Hepatocyte (in vitro differentiated cells): ENCODE measurements around the gene GZMH. TPM values are rescaled to one million over a fixed set of nuclear protein-coding genes. Genes with fewer than 3 reads are reported as not detected.

Experiments used
- DNase-seq: peaks from one replicate; pipeline ENCODE4 v3.0.0-alpha.2; 2016; ENCODE audit warnings: low spot score
- H2AFZ ChIP-seq: fragments of 200-600 bp; sonication (generic); 2 replicates; pipeline ENCODE4 v1.6.0; 2016; ENCODE audit warnings: antibody characterized with exemption, mild to moderate bottlenecking
- H3K27ac ChIP-seq: fragments of 200-600 bp; sonication (generic); 2 replicates; pipeline ENCODE4 v1.5.1; 2016; ENCODE audit warnings: mild to moderate bottlenecking
- H3K27me3 ChIP-seq: fragments of 200-600 bp; sonication (generic); 2 replicates; pipeline ENCODE4 v1.6.1; 2016
- H3K36me3 ChIP-seq: fragments of 200-600 bp; sonication (generic); replicated peaks from 2 replicates; pipeline ENCODE4 v1.5.1; 2016; ENCODE audit warnings: low read depth; ENCODE audit not compliant: insufficient read depth
- H3K4me1 ChIP-seq: fragments of 200-600 bp; sonication (generic); 2 replicates; pipeline ENCODE4 v1.5.1; 2016; ENCODE audit warnings: mild to moderate bottlenecking, moderate library complexity; ENCODE audit not compliant: insufficient read depth
- H3K4me2 ChIP-seq: fragments of 200-600 bp; sonication (generic); 2 replicates; pipeline ENCODE4 v1.6.0; 2016
- H3K4me3 ChIP-seq: fragments of 200-600 bp; sonication (generic); 2 replicates; pipeline ENCODE4 v1.5.1; 2016; ENCODE audit warnings: mild to moderate bottlenecking
- H3K79me2 ChIP-seq: fragments of 200-600 bp; sonication (generic); 2 replicates; pipeline ENCODE4 v1.6.0; 2017; ENCODE audit warnings: mild to moderate bottlenecking
- H3K9me2 ChIP-seq: fragments of 200-600 bp; sonication (generic); replicated peaks from 2 replicates; pipeline ENCODE4 v1.6.0; 2017; ENCODE audit warnings: mild to moderate bottlenecking; ENCODE audit not compliant: insufficient read depth
- H3K9me3 ChIP-seq: fragments of 200-600 bp; sonication (generic); 2 replicates; pipeline ENCODE4 v1.5.1; 2016; ENCODE audit warnings: low read depth, mild to moderate bottlenecking
- H4K20me1 ChIP-seq: fragments of 200-600 bp; sonication (generic); 2 replicates; pipeline ENCODE4 v1.6.0; 2016; ENCODE audit warnings: mild to moderate bottlenecking; ENCODE audit not compliant: insufficient read depth, poor library complexity, severe bottlenecking
- EZH2 ChIP-seq: fragments of 200-600 bp; sonication (generic); IDR thresholded peaks from 2 replicates; pipeline ENCODE4 v1.6.1; 2016; ENCODE audit warnings: antibody characterized with exemption, mild to moderate bottlenecking, borderline replicate concordance
- EZH2phosphoT487 ChIP-seq: fragments of 200-600 bp; sonication (generic); IDR thresholded peaks from one replicate; pipeline ENCODE4 v1.6.1; 2018; ENCODE audit warnings: antibody characterized with exemption, mild to moderate bottlenecking, low read depth, moderate library complexity; ENCODE audit not compliant: unreplicated experiment, severe bottlenecking
- whole genome bisulfite sequencing: methylation state at CpG from one replicate; pipeline ENCODE4 v1.1.6; 2016; ENCODE audit warnings: low lambda C conversion rate; ENCODE audit errors: missing lambda C conversion rate; 5-methylcytosine and 5-hydroxymethylcytosine counted together
- polyA plus RNA-seq: library from polyadenylated mRNA; unstranded; fragments of >200 nt; fragmentation: Nextera tagmentation; extraction: Ambion mirVana; gene quantifications from 2 replicates; pipeline ENCODE4 v1.2.1, GENCODE V29; 2016
- total RNA-seq: library from RNA; depleted of rRNA; stranded (reverse); fragments of >200 nt; gene quantifications from 2 replicates; pipeline ENCODE4 v1.2.3, GENCODE V29; 2014
- TF ChIP-seq, protein P1 (sequence below): fragments of 200-600 bp; sonication (generic); IDR thresholded peaks from 2 replicates; pipeline ENCODE4 v1.5.1; 2016; ENCODE audit warnings: antibody characterized with exemption, mild to moderate bottlenecking; ENCODE audit not compliant: poor library complexity

GZMH gene
- total and polyA plus RNA-seq, 2 experiments from 2014 or later: not detected

DNA sequence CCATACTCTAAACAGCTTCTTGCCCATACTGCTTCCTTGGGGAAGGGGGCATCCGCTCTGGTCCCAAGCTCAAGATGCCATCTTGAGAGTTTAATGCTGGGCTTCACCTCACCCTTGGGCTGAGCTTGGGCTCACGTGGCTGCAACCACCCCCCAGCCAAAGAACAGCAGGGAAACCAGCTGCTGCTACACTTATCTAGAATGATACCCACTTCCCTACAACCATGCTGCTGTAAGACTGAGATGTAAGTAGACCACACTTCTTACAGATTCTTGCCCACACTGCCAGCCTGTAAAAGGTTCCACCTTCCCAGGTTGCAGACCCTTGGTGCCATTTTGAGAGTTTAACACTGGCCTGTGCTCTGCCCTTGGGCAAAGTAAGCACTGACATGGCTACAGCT, 43.2 kb downstream of the GZMH start:
- H3K79me2 ChIP-seq: no peaks in the 10 kb centered on the region
- WGBS: 50% methylated on average over 2 of the region's 2 CpGs
- no peaks in the 10 kb centered on the region for H3K9me3 ChIP-seq
- TF ChIP-seq EZH2 (no peak), EZH2phosphoT487 (no peak)
- TF ChIP-seq, protein P1, sequence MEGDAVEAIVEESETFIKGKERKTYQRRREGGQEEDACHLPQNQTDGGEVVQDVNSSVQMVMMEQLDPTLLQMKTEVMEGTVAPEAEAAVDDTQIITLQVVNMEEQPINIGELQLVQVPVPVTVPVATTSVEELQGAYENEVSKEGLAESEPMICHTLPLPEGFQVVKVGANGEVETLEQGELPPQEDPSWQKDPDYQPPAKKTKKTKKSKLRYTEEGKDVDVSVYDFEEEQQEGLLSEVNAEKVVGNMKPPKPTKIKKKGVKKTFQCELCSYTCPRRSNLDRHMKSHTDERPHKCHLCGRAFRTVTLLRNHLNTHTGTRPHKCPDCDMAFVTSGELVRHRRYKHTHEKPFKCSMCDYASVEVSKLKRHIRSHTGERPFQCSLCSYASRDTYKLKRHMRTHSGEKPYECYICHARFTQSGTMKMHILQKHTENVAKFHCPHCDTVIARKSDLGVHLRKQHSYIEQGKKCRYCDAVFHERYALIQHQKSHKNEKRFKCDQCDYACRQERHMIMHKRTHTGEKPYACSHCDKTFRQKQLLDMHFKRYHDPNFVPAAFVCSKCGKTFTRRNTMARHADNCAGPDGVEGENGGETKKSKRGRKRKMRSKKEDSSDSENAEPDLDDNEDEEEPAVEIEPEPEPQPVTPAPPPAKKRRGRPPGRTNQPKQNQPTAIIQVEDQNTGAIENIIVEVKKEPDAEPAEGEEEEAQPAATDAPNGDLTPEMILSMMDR: no peak
- no peaks in the 10 kb centered on the region for H3K4me1 ChIP-seq
- H2AFZ ChIP-seq: no peak overlapping the region
- H3K27me3 ChIP-seq: no peaks in the 10 kb centered on the region
- no peaks in the 10 kb centered on the region for H4K20me1 ChIP-seq
- H3K9me2 ChIP-seq: no peaks in the 10 kb centered on the region
- no peaks in the 10 kb centered on the region for H3K36me3 ChIP-seq
- no peak overlapping the region for H3K4me2 ChIP-seq
- no peak overlapping the region for H3K4me3 ChIP-seq
- H3K27ac ChIP-seq: no peak overlapping the region
- no peak for DNase-seq

GRCh38 chr14:24565766-24566165, 43.7 kb downstream of the GZMH start:
- Histone ChIP-seq H3K36me3 (no peaks in the 10 kb centered on the region), H4K20me1 (no peaks in the 10 kb centered on the region), H3K9me2 (no peaks in the 10 kb centered on the region), H3K4me3 (no peak overlapping the region), H3K4me1 (no peaks in the 10 kb centered on the region), H3K27ac (no peak overlapping the region), H2AFZ (no peak overlapping the region), H3K4me2 (no peak overlapping the region), H3K27me3 (no peaks in the 10 kb centered on the region), H3K79me2 (no peaks in the 10 kb centered on the region), H3K9me3 (no peaks in the 10 kb centered on the region)
- no peak for TF ChIP-seq EZH2
- TF ChIP-seq, protein P1: no peak
- TF ChIP-seq EZH2phosphoT487: no peak
- DNase-seq: no peak
- WGBS: 67% methylated on average over 2 of the region's 2 CpGs

- H4K20me1 ChIP-seq: no peaks in the 10 kb centered on the region
- H3K9me2 ChIP-seq: no peaks in the 10 kb centered on the region
- no peaks in the 10 kb centered on the region for H3K36me3 ChIP-seq
- no peaks in the 10 kb centered on the region for H3K79me2 ChIP-seq
- H3K9me3 ChIP-seq: no peaks in the 10 kb centered on the region
- no peaks in the 10 kb centered on the region for H3K4me1 ChIP-seq
- TF ChIP-seq, protein P1: no peak
- TF ChIP-seq EZH2phosphoT487 (no peak), EZH2 (no peak)
- no peaks in the 10 kb centered on the region for H3K27me3 ChIP-seq
- WGBS: 58% methylated on average over 3 of the region's 3 CpGs
- no peak overlapping the region for H3K4me2 ChIP-seq
- no peak overlapping the region for H3K27ac ChIP-seq
- H3K4me3 ChIP-seq: no peak overlapping the region
- DNase-seq: no peak
- no peak overlapping the region for H2AFZ ChIP-seq
These were observed 46.0 kb downstream of the GZMH start for GRCh38 chr14:24563505-24563904.

- H3K79me2 ChIP-seq: no peaks in the 10 kb centered on the region
- no peaks in the 10 kb centered on the region for H3K9me3 ChIP-seq
- no peak overlapping the region for H3K27ac ChIP-seq
- no peak overlapping the region for H3K4me2 ChIP-seq
- H3K4me3 ChIP-seq: no peak overlapping the region
- TF ChIP-seq, protein P1: no peak
- no peak for TF ChIP-seq EZH2
- no peak for TF ChIP-seq EZH2phosphoT487
- WGBS: 57% methylated on average over 4 of the region's 4 CpGs
- no peaks in the 10 kb centered on the region for H3K9me2 ChIP-seq
- H3K36me3 ChIP-seq: no peaks in the 10 kb centered on the region
- no peaks in the 10 kb centered on the region for H3K27me3 ChIP-seq
- no peaks in the 10 kb centered on the region for H3K4me1 ChIP-seq
- no peak for DNase-seq
- H4K20me1 ChIP-seq: no peaks in the 10 kb centered on the region
- H2AFZ ChIP-seq: no peak overlapping the region
These were observed 52.7 kb downstream of the GZMH start for GRCh38 chr14:24556756-24557155.
